ENCODE results near the gene GRAP2.

GRCh38 chr22:39939830-39940229 is 38.9 kb downstream of the GRAP2 start:
- no peak for TF ChIP-seq CTCF (IDR thresholded peaks at IDR 0.05)
- TF ChIP-seq POLR2A (IDR thresholded peaks at IDR 0.05) = no peak
- TF ChIP-seq EP300 (IDR thresholded peaks at IDR 0.05) = no peak
- no peak for TF ChIP-seq POLR2AphosphoS5 (IDR thresholded peaks at IDR 0.05)

Measured in gastroesophageal sphincter (tissue), 3 donors.